ENCODE measurements around the gene RXFP1.

Gene RXFP1

DNA sequence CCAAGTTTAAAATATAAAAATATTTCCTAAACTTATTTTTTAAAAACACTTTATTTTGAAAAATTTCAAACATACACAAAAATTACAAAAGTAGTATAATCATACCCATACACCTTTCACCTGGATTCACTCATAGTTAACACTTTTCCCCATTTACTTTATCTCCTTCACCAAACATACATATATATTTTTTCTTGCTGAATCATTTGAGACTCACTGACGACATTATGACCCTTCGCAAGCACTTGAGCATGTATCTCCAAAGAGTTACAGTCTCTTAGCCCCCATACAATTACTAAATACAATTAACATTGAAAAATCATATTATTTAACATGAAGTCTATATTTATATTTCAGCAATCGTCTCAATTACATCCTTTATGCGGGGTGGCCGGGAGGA is 19.8 kb downstream of the RXFP1 start:
- DNase-seq (ENCODE audit: low spot score) = no peak

DNA sequence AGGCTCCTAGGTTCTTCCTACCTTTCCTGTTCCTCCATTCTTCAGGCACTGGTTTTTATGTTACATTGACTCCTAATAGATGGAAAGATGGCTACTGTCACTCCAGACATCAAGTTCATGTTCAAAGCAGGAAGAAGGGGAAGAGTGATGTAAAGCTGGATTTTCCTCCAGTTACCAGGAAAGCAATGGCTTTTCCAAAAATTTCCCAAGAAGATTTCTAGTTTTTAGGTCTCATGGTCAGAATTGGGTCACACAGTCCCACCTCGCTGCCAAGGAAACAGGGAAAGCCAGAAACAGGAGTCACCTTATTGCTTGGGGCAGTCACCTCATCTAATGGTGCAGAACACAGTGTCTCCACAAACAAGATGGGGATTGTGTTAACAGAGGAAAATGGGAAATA is 21.5 kb downstream of the RXFP1 start:
- no peak for DNase-seq (ENCODE audit: low spot score)

DNA sequence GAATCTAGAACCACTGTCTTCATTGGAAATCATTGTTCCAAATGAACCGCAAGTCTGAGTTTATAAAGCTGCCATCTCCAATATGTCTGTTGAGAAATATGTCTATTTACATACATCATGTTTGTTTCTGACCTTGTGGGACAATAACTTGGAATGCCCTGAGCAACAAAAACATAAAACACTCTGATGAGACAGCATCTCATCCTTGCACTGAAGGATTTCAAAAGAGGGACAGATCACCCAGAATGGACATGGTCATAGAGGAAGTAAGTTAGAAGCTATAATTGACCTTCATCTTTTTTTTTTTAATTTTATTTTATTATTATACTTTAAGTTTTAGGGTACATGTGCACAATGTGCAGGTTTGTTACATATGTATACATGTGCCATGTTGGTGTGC is 22.5 kb downstream of the RXFP1 start:
- no peak for DNase-seq (ENCODE audit: low spot score)

DNA sequence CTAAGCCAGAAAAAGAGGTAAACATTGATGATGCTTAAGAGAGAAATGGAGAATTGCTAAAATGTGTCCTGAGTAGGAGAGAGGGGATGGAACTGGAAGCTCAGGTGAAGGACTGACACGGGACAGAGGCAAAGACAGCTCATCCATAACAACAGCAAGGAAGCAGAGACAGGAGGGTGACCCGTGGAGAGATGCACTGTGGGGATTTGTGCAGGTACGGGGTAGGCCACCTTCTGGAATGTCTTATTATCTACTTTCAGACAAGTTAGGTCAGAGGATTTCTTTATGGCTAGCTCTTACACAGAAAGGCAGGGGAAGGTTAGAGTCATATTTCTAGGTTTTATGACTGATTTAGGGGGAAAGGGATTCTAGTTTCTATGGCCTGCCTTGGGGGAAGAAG is 31.7 kb downstream of the RXFP1 start:
- DNase-seq (ENCODE audit: low spot score) = no peak

DNA sequence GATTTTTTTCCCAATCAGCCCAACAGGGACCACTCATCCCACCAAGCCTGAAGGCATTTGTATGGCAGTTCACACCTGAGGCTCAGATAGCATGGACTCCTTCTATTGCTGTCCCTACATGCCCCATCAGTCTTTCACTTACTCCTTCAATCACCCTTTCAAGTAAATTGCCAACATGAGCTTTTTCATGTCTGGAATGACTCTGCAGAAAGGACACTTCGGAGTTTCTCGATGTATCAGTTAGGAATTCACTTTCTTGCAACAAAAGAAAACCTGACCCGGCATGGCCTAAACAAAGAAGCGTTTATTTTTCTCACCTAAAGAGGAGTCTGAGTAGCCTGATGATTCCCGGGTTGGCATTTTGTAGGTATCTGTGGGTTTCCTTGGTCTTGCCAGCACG is 38.6 kb downstream of the RXFP1 start:
- DNase-seq (ENCODE audit: low spot score) = no peak

DNA sequence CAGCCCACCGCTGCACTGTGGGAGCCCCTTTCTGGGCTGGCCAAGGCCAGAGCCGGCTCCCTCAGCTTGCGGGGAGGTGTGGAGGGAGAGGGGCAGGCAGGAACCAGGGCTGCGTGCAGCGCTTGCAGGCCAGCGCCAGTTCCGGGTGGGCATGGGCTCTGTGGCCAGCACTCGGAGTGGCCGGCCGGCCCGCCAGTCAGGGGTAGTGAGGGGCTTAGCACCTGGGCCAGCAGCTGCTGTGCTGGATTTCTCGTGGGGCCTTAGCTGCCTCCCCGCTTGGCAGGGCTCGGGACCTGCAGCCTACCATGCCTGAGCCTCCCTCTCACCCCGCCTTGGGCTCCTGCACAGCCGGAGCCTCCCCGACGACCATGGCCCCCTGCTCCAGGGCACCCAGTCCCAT is 45.2 kb downstream of the RXFP1 start:
- no peak for DNase-seq (ENCODE audit: low spot score)

DNA sequence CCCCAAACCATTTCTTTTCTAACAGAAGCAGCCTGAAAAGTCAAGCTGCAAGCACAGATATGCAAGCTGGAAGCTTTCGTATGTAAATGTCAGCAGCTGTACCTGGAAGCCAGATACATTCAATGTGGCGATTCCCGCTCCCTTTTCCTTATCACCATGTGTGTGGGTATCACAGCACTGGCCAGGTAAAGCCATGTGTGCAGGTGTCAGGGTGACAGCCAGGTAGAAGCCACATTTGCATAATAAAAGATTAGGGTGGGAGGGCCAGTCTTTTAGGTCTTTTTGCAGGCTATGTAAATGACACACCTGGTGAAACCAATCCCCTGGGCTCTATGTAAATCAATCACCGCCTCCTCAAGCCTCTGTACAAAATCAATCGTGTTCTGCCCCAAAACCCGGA is 50.1 kb downstream of the RXFP1 start:
- DNase-seq (ENCODE audit: low spot score) = no peak

DNA sequence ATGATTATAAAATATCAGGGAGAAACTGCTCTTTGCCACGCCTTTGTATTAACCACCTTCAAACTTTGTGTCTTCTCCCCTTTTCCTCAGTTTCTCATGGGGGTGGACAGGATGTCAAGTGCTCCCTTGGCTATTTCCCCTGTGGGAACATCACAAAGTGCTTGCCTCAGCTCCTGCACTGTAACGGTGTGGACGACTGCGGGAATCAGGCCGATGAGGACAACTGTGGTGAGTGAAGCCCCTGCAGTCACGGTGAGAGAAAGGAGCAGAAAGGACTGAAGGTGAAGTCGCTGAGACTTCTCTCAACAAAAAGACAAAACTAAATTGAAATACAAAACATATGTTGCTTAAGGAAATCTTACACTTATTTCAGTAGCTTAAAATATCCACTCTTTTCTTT is 50.9 kb downstream of the RXFP1 start:
- DNase-seq (ENCODE audit: low spot score) = no peak

DNA sequence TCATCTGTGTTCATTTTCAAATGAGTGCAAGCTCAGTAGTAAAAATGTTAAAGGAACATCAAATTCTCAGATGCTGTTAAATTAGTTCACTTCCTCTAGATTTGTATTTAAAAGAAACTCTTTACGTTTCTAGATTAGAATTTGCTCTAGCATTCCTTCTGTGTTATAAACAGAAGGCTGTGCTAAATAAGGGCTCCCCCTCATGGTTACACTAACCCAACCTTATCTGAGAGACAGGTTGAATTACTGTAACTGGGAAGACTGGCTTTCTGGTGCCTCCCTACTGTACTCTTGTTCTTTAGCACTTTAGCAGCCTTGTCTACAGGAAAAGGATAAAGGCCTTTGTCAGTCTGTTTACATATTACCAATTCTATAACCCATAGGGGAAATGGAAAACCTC is 56.8 kb downstream of the RXFP1 start:
- DNase-seq (ENCODE audit: low spot score) = no peak

DNA sequence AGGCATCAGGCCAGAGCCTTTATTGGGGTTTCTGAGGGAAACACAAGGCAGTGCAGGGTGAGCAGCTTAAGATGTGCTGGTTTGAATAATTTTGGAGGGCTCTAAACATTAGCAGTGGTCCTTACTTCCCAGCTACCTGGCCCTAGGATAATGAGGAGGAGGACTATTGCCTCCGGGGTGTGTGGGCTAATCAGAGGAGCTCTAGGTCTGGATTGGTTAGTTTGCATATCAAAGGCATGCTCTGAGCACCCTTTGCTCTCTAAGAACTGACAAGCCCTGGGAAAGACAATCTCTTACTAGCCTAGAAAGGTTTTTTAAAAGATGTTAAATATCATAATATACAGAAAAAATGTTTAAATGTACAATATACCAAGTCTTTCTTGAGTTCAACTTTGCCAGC is 58.4 kb downstream of the RXFP1 start:
- no peak for DNase-seq (ENCODE audit: low spot score)

DNA sequence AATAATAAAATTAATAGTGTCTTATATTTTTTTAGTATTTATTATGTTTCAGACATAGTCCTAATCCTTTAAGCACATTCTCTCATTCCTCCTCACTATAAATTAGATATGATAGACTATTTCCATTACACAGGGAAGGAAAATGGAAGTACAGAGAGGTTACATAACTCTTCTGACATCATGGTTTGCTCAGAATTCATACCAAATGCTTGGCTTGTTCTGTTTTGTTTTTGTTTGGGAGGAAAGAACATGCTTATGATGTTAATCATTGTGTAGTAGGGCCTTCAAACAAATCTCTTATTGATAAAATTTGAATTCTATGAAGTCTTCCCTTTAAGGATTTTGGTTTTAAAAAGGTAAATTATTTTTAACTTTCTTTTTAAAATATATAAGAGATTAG is 59.5 kb downstream of the RXFP1 start:
- DNase-seq (ENCODE audit: low spot score) = no peak

DNA sequence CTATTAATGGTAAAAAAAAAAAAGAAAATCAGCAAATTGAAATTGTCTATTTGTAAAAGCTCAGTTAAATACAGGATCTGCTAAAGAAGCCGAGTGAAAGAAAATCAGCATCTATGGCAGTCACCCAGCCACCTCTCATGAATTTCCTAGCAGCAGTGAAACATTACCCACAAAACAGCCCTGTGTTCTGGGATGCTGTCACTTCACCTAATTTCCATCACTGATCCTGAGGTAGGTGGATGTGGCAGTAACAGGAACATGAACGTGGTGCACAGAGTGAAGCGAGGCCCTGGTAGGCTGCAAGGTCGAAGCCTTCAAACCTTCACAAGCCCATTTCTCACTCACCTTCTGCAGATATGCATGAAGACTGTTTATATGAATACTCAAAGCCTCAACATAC is 65.2 kb downstream of the RXFP1 start:
- no peak for DNase-seq (ENCODE audit: low spot score)

DNA sequence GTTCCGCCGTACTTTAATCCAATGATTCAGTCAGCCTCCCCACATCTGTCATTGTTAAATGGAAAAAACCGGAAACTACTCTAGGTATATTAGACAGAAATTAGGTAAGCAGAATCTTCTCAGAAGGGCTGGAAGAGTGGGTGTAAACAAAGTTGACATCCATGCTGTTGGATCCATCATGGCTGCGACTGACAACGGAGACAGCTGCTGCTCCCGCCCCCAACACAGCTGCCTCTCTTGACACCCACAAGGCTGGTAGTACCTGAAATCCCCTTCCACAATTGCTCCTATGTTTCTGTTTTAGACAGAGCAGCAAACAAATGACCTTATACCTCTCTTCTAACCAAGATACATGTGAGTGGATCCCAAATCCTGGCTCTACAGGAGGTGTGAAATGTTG is 66.6 kb downstream of the RXFP1 start:
- DNase-seq (ENCODE audit: low spot score) = no peak

DNA sequence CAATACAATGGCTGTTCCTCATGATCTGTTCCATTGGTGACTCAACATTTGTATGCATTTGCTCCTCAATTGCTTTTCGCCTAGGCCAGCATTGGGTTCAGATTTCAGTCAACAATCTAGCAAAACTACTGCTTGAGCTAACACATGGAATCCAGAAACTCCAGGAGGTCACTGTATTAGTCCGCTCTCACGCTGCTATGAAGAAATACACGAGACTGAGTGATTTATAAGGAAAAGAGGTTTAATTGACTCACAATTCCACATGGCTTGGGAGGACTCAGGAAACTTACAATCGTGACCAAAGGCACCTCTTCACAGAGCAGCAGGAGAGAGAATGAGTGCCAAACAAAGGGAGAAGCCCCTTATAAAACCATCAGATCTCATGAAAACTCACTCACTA is 67.1 kb downstream of the RXFP1 start:
- no peak for DNase-seq (ENCODE audit: low spot score)

DNA sequence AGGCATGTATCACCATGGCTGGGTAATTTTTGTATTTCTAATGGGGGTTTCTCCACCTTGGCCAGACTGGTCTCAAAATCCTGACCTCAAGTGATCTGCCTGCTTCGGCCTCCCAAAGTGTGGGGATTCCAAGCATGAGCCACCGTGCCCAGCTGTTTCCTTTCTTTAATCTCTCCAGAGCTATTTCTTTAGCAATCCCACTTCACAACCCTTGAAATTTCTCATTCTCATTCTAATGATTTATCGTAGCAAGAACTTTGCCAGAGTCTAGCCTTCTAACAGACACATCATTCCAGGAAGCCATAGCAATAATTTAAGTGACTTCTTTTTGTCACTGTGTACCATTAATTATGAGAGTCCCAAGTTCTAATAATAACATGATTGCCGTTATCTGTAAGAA is 68.6 kb downstream of the RXFP1 start:
- no peak for DNase-seq (ENCODE audit: low spot score)

DNA sequence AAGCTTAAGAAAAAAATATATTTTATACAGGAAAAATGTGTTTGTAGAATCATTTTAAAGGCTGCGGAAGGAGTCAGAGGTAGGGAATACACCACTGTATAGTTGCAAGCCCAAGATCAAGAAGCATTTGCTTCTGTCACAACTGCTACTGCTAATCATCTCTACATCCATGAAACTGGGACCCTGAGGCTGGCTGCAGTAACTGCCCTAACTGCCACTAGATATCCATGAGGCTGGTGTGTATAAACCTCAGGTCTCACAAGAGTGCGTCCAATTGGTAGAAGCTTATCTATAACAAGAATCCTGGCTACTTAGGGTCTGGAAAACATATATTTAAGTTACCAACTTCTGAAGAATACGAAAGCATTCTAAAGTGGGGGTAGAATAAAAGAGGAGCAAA is 69.1 kb downstream of the RXFP1 start:
- DNase-seq (ENCODE audit: low spot score) = no peak

DNA sequence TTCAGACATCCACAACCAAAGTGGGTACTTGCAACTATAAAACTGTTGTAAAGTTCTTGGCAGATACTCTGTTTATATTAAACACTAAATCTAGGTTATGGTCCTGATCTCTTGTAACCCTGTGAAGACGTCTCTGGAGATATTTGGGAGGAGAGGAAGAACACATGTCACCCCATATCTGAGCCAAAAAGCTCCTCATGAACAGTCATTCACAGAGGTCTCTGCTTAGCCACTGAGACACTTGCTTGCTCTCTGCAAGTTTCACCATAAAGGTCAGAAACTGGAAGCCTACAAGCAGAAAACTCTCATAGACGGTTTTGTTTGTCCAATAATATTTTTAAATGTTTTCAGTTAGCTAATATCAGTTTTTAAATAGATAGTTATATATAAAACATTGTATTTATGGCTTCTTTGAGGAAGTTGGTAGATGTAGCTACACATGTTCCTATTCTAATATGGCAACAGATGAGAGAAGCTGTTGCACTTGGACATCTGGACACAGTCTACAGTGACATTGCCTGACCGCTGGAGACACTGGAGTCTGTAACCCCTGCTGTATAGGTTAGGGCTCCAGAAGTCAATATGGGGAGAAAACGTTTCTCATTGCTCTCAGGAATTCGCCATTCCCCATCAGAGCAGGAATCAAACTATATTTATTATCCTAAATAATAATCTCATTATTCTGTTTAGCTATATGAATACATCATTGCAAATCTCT is 76.4 kb downstream of the RXFP1 start:
- no peak for DNase-seq (ENCODE audit: low spot score)

DNA sequence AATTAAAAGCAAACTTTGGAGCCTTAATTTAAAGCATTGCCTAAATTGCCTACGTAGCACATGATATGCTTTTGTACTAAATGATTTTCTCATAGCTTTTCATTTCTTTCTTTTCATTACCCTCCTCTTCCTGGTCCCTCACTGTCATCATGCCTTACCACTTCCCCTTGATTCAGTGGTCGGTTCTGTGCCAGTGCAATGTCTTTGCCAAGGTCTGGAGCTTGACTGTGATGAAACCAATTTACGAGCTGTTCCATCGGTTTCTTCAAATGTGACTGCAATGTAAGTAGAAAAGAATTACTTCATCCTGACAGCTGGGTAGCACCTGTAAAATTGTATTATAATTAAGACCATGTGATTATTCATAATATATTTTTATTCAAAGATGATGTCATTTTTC is 77.5 kb downstream of the RXFP1 start:
- no peak for DNase-seq (ENCODE audit: low spot score)

DNA sequence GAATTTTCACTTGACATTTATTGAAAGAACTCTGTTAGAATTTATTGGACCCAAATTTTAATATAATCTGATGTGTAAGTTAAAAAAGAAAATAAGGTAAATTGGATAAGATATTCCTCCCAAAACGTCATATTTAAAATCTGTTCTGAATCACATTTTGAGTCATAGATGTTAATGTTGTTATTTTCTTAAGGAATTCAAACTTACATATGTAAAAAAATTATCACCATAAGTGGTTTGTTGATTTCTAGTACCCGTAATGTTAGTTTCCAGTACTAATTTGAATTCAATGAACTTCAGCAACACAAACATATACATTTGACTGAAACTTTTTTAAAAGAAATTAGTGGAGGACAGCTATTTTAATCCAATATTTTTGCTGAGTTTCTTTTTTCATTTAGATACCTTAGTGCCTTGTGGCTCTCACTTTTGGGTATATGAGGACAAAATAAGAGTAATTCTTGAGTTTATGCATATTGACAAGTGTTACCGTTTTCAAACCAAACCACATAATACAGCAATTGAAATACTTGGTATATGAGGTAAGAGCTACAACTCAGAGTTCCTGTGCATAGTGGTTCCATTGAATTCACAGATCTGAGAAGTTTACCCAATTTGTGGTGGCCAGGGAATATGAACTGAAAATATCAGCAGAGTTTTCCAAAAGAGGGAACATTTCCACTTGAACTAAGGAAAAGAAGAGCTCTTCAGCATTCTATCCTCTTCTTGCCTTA is 78.2 kb downstream of the RXFP1 start:
- no peak for DNase-seq (ENCODE audit: low spot score)

DNA sequence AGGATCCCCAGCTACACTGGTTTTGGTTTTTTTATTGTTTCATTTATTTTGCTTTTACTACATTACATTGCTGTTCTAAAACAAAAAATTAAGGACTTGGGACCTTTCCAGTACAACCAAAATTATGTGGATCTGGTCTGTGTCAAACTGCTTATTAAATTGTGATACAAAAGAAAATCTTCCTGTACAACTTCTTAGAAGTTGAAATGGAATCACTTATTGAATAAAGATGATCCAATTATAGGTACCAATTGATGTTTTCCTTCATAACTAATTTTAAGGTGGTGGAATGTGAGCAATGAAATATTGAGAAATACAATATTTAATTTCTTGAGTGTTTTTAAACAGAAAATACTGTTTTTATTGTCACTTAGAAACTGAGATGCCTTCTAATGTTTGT is 82.7 kb downstream of the RXFP1 start:
- DNase-seq (ENCODE audit: low spot score) = no peak

DNA sequence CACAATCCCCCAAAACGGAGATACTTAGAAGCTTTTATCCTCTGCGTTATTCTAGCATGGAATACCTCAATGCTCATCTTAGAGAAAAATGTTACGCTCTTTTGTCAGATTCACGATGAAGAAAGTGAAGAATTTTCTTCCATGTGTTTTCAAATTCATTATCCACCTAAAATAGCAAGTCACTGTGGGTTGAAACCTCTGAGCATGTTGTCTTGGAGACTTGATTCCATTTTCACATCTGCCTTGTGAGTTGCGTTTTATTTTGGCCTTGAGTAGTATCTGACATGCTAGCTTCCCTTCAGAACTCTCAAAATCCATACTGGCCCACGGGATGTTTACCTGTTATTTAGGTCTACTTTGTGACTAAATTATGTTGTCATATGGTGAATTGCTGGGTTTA is 83.7 kb downstream of the RXFP1 start:
- DNase-seq (ENCODE audit: low spot score) = no peak

DNA sequence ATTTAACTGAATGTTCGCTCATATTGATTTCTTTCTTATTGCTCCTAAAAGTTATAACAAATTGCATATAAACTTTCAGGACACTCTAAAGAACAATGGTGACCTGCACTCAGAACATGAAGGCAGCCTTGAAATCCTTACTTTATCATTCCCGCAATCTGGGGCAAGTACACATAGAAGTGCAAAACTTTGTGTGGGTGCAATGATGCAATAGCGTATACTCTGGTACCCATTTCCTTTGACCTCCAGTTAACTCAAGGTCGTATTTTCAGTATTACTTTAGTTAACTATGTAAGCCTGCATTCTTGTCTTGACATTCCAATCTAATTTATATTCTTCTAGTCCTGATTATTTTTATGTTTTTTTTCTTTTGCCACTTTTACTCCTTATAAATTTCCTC is 85.3 kb downstream of the RXFP1 start:
- DNase-seq (ENCODE audit: low spot score) = no peak

DNA sequence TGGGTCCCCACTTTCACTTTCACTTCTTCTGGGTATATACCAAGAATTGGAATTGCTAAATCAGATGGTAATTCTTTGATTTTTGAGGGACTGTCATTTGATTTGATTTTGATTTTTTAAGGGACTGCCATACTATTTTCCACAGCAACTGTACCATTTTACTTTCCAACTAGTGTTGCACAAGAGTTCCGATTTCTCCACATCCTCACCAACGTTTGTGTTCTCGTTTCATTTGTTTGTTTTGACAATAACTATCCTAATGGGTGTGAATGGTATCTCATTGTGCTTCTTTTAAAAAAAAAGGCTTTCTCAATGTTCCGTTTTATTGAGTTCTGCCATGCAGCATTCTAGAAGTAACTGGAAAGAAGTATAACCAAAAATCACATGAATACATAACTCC is 87.4 kb downstream of the RXFP1 start:
- DNase-seq (ENCODE audit: low spot score) = no peak

DNA sequence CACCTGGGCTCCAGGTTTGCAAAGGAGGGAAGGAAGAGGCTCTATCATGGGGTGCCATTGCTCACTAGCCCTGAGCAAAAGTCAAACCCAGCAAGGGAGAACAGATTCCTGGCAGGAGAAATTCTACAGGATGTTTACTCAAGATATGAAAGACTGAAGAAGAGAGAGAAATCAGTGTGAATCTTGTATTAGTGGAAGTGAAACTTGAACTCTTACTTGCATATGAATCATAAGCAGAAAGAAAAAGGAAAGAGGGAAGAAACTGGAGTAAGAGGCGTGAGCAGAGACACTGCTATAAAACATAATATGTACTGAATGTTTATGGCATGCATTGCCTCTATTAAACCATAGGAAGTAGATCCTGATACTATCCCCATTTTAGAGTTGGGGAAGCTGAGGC is 89.1 kb downstream of the RXFP1 start:
- no peak for DNase-seq (ENCODE audit: low spot score)
